GM12873 (cell line): ENCODE measurements around the gene GALNT2.

Experiments used
- CTCF ChIP-seq: IDR thresholded peaks from 2 replicates; pipeline ENCODE4 v1.5.1; 2012; ENCODE audit warnings: low read depth, mild to moderate bottlenecking, moderate library complexity, low read length, control low read depth; ENCODE audit not compliant: insufficient read depth; ENCODE audit errors: missing control alignments

The GALNT2 gene

GRCh38 chr1:230150615-230151014, 83.6 kb downstream of the GALNT2 start:
- TF ChIP-seq CTCF = no peak

GRCh38 chr1:230151924-230152468, 85.0 kb downstream of the GALNT2 start:
- TF ChIP-seq CTCF = no peak

GRCh38 chr1:230152999-230153398, 86.0 kb downstream of the GALNT2 start:
- no peak for TF ChIP-seq CTCF

GRCh38 chr1:230153641-230154296, 86.7 kb downstream of the GALNT2 start:
- no peak for TF ChIP-seq CTCF

GRCh38 chr1:230155021-230155420, 88.0 kb downstream of the GALNT2 start:
- no peak for TF ChIP-seq CTCF

- no peak for TF ChIP-seq CTCF
These were observed 89.0 kb downstream of the GALNT2 start for GRCh38 chr1:230156068-230156467.

GRCh38 chr1:230156536-230156935, 89.5 kb downstream of the GALNT2 start:
- no peak for TF ChIP-seq CTCF
